PC-9 (cell line): ENCODE measurements around the gene ZNF723. TPM values are rescaled to one million over a fixed set of nuclear protein-coding genes. Genes with fewer than 3 reads are reported as not detected.
A peak's percentile ranks its signal among the peaks of the same experiment; 100 is the strongest.
"Not testable (repeated sequence)": the region's sequence is repeated elsewhere in the genome, so short reads cannot be mapped to it uniquely, and the experiment has no call there.

ENCODE experiments used
- Bru-seq: library from RNA; stranded (reverse); fragments of 400-500 nt; gene quantifications from one replicate; lab custom pipeline; 2021; lab: Mats Ljungman, UMichigan
- BruChase-seq, 2 experiments: library from RNA; stranded (reverse); fragments of 400-500 nt; gene quantifications; one replicate each; lab custom pipeline; 2021; lab: Mats Ljungman, UMichigan
- BruUV-seq: library from RNA; stranded (reverse); fragments of 400-500 nt; replicated peaks from 2 replicates; lab custom pipeline; 2021; lab: Mats Ljungman, UMichigan
- CTCF ChIA-PET: fragments of 300-600 bp; sonication (Branson Sonifier 250); formaldehyde crosslinking; loops from one replicate; lab custom pipeline; 2022; ENCODE audit warnings: antibody characterized with exemption; lab: Charles Lee
- POLR2A ChIA-PET: fragments of 300-600 bp; sonication (Branson Sonifier 250); formaldehyde crosslinking; loops from one replicate; lab custom pipeline; 2022; ENCODE audit warnings: antibody characterized with exemption; ENCODE audit not compliant: unreplicated experiment; lab: Charles Lee
- DNase-seq, 2 experiments: peaks; one replicate each; pipeline versions ENCODE4 v3.0.0 to v3.0.0-alpha.2; 2015 to 2022; ENCODE audit warnings: mixed read lengths in 1 of 2
- H2AFZ ChIP-seq: fragments of 200-600 bp; sonication (generic); 2 replicates; pipeline ENCODE4 v1.8.1; 2017; ENCODE audit warnings: antibody characterized with exemption
- H3F3A ChIP-seq: fragments of 200-600 bp; sonication (generic); 2 replicates; pipeline ENCODE4 v1.8.1; 2017; ENCODE audit warnings: antibody characterized with exemption, mild to moderate bottlenecking, low read depth; ENCODE audit not compliant: insufficient read depth
- H3K27ac ChIP-seq: fragments of 200-600 bp; sonication (generic); 2 replicates; pipeline ENCODE4 v1.6.1; 2016; ENCODE audit warnings: mixed run types
- H3K27me3 ChIP-seq: fragments of 200-600 bp; sonication (generic); 2 replicates; pipeline ENCODE4 v1.6.1; 2016; ENCODE audit warnings: low read depth, mixed run types; ENCODE audit not compliant: insufficient read depth
- H3K36me3 ChIP-seq: fragments of 200-600 bp; sonication (generic); 2 replicates; pipeline ENCODE4 v1.6.1; 2016; ENCODE audit warnings: low read depth, mixed run types
- H3K4me1 ChIP-seq: fragments of 200-600 bp; sonication (generic); replicated peaks from 2 replicates; pipeline ENCODE4 v1.6.1; 2016; ENCODE audit warnings: mixed run types; ENCODE audit not compliant: insufficient read depth
- H3K4me2 ChIP-seq: fragments of 200-600 bp; sonication (generic); 2 replicates; pipeline ENCODE4 v1.6.1; 2017; ENCODE audit warnings: mixed run types
- H3K4me3 ChIP-seq: fragments of 200-600 bp; sonication (generic); 2 replicates; pipeline ENCODE4 v1.6.1; 2016; ENCODE audit warnings: mixed run types
- H3K79me2 ChIP-seq: fragments of 200-600 bp; sonication (generic); 2 replicates; pipeline ENCODE4 v1.6.1; 2017; ENCODE audit warnings: low read depth, mixed run types
- H3K9me2 ChIP-seq: fragments of 200-600 bp; sonication (generic); 2 replicates; pipeline ENCODE4 v1.8.1; 2017; ENCODE audit warnings: mild to moderate bottlenecking; ENCODE audit not compliant: insufficient read depth
- H3K9me3 ChIP-seq: fragments of 200-600 bp; sonication (generic); 2 replicates; pipeline ENCODE4 v1.8.1; 2016; ENCODE audit warnings: low read depth; ENCODE audit not compliant: insufficient read depth
- H4K20me1 ChIP-seq: fragments of 200-600 bp; sonication (generic); 2 replicates; pipeline ENCODE4 v1.8.1; 2017; ENCODE audit not compliant: insufficient read depth
- CTCF ChIP-seq: fragments of 200-600 bp; sonication (generic); conservative IDR thresholded peaks from 2 replicates; pipeline ENCODE4 v1.6.1; 2017; ENCODE audit warnings: mixed run types, antibody characterized with exemption, mild to moderate bottlenecking, moderate library complexity
- EZH2 ChIP-seq: fragments of 200-600 bp; sonication (generic); IDR thresholded peaks from 2 replicates; pipeline ENCODE4 v1.8.0; 2017; ENCODE audit warnings: antibody characterized with exemption, low read depth
- intact Hi-C: fragments of 100-400 bp; cut with micrococcal nuclease; formaldehyde crosslinking; loops from one replicate; pipeline ENCODE4 v1.10.0; 2022; ENCODE audit not compliant: unreplicated experiment
- long read RNA-seq: library from polyadenylated mRNA; stranded (forward); transcript quantifications from one replicate; pipeline ENCODE4 v2.0.0, GENCODE V29; 2022
- total RNA-seq: library from RNA; stranded (reverse); gene quantifications from 2 replicates; pipeline ENCODE4 v1.2.3, GENCODE V29; 2021

Gene ZNF723
- total RNA-seq = not detected in 2 replicates
- not detected for Bru-seq, nascent RNA
- percentile 3 among the genes with signal in this experiment for BruChase-seq, experiment 1, labeled RNA remaining after a 2-hour chase
- percentile 4 among the genes with signal in this experiment for BruChase-seq, experiment 2, labeled RNA remaining after a 6-hour chase
- long read RNA-seq = 0 reads

GRCh38 chr19:22832031-22832762, at the start of gene ZNF723:
Gene ZNF723 (plus strand): TSS chr19:22832291. CDS start chr19:22832380, 89 bp downstream.
- POLR2A ChIA-PET = no interaction called here
- H3K4me2 ChIP-seq = no peak within 1 kb of the TSS
- H2AFZ ChIP-seq = no peak within 1 kb of the TSS
- no peaks in the 10 kb centered on the region for H3K9me2 ChIP-seq
- intact Hi-C loops = no loop called here
- CTCF ChIA-PET = no interaction called here
- TF ChIP-seq CTCF (no peak), EZH2 (no peak)
- no peak within 1 kb of the TSS for H3K4me3 ChIP-seq
- H3F3A ChIP-seq = no peaks in the 10 kb centered on the region
- H3K36me3 ChIP-seq = no peaks in the 10 kb centered on the region
- no TSS peak for BruUV-seq
- no peaks in the 10 kb centered on the region for H3K27me3 ChIP-seq
- no peaks in the 10 kb centered on the region for H4K20me1 ChIP-seq
- no peak within 1 kb of the TSS for H3K27ac ChIP-seq
- H3K4me1 ChIP-seq = no peaks in the 10 kb centered on the region
- H3K9me3 ChIP-seq = peaks cover 15% of the 10 kb centered on the region; the same call in 1 of the 2 replicates
- no peaks in the 10 kb centered on the region for H3K79me2 ChIP-seq
- no peak for DNase-seq

- H2AFZ ChIP-seq = no peak within 1 kb of the TSS
- BruUV-seq = no TSS peak
- intact Hi-C loops = no loop called here
- no peak for DNase-seq
- ChIA-PET POLR2A (no interaction called here), CTCF (no interaction called here)
- H3K27me3 ChIP-seq = no peaks in the 10 kb centered on the region
- no peaks in the 10 kb centered on the region for H3K4me1 ChIP-seq
- H3K79me2 ChIP-seq = no peaks in the 10 kb centered on the region
- no peak within 1 kb of the TSS for H3K27ac ChIP-seq
- no peaks in the 10 kb centered on the region for H4K20me1 ChIP-seq
- TF ChIP-seq EZH2 = no peak
- no peak for TF ChIP-seq CTCF
- no peaks in the 10 kb centered on the region for H3F3A ChIP-seq
- no peaks in the 10 kb centered on the region for H3K9me3 ChIP-seq
- H3K36me3 ChIP-seq = no peaks in the 10 kb centered on the region
- H3K4me3 ChIP-seq = no peak within 1 kb of the TSS
- H3K9me2 ChIP-seq = no peaks in the 10 kb centered on the region
- H3K4me2 ChIP-seq = no peak within 1 kb of the TSS
Measured at GRCh38 chr19:22783651-22784410, 48.3 kb upstream of the ZNF723 start, which contains the start of gene ZNF99. Gene ZNF99 (minus strand): TSS chr19:22784151. CDS start chr19:22784016, 135 bp downstream.

- DNase-seq, H3K36me3 ChIP-seq, intact Hi-C loops, H3K9me2 ChIP-seq, H3K4me3 ChIP-seq, H3K9me3 ChIP-seq, H3K79me2 ChIP-seq, H3K27me3 ChIP-seq, H3K4me2 ChIP-seq, H3F3A ChIP-seq, POLR2A ChIA-PET, H2AFZ ChIP-seq, H3K4me1 ChIP-seq, H3K27ac ChIP-seq, H4K20me1 ChIP-seq, BruUV-seq, CTCF ChIA-PET: not testable (repeated sequence)
Measured at GRCh38 chr19:22792863-22793262, 39.2 kb upstream of the ZNF723 start.
